ENCODE data around the gene PELI3.
"Not testable (repeated sequence)": the region's sequence is repeated elsewhere in the genome, so short reads cannot be mapped to it uniquely, and the experiment has no call there.

The PELI3 gene

DNA sequence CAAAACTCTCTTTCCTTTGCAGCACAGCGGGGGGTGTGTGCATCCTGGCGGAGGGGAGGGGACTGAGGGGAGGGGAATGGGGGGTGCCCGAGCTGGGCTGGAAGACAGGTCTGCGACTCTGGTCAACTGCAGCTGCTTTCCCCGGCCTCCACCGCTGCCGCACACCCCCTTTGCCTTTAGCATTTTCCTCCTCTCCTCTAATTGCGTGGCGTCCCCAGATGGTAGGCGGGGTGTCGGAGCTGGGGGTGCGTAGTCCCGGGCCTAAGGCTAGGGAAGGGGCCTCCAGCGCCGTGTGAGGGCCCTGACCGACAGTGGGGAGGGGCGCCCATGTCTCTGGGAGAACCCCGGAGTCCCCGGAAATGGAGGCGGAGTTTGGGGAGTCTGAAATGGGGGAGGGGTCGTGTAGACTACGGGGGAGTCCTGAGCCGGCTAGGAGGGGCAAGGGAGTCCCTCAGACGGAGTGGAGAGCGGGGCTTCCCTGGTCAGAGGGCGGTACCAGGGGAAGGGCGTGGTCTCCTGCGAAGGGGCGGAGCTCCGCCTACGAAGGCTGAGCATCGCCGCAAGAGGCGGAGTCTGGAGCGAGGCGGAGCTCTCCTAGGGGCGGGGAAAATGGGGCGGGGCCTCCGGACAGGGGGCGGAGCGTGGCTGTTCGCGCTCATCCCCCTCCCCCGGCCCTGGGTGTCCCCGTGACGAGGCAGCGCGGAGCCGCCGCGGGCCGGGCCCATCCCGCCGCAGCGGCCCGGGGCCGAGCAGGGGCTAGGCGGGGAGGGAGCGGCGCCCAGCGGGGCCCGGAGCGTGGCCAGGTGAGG lies at the start of gene PELI3:
Gene PELI3, plus strand, starts transcription at position 681 of the 809 bp plus-strand sequence. CDS start 1,224 bp downstream, outside the sequence.
- in situ Hi-C loops (cut with HindIII; ENCODE audit: low sequenced_read_pairs) = no loop called here

- in situ Hi-C loops (cut with HindIII; ENCODE audit: low sequenced_read_pairs) = no loop called here
Observed at GRCh38 chr11:66417000-66417399, 49.7 kb upstream of the PELI3 start.

- in situ Hi-C loops (cut with HindIII; ENCODE audit: low sequenced_read_pairs) = no loop called here
Observed at GRCh38 chr11:66418168-66418985, 48.3 kb upstream of the PELI3 start.

DNA sequence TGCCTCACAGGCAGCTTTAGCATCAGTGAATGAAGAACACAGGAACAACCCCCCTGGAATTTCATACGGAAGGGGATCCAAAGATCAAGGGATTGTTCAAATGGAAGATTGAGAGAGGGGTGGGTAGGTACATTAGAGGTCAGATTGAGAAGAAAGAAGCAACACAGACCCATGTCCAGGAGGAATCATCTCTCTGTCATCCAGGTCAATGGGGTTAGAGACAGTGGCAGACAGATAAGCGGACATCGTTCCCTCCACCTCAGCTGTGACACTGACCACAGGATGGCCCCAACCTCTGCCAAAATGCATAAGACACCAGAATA lies 47.8 kb upstream of the PELI3 start:
- in situ Hi-C loops (cut with HindIII; ENCODE audit: low sequenced_read_pairs) = no loop called here

GRCh38 chr11:66419825-66420224 lies 46.9 kb upstream of the PELI3 start:
- in situ Hi-C loops (cut with HindIII; ENCODE audit: low sequenced_read_pairs) = no loop called here

DNA sequence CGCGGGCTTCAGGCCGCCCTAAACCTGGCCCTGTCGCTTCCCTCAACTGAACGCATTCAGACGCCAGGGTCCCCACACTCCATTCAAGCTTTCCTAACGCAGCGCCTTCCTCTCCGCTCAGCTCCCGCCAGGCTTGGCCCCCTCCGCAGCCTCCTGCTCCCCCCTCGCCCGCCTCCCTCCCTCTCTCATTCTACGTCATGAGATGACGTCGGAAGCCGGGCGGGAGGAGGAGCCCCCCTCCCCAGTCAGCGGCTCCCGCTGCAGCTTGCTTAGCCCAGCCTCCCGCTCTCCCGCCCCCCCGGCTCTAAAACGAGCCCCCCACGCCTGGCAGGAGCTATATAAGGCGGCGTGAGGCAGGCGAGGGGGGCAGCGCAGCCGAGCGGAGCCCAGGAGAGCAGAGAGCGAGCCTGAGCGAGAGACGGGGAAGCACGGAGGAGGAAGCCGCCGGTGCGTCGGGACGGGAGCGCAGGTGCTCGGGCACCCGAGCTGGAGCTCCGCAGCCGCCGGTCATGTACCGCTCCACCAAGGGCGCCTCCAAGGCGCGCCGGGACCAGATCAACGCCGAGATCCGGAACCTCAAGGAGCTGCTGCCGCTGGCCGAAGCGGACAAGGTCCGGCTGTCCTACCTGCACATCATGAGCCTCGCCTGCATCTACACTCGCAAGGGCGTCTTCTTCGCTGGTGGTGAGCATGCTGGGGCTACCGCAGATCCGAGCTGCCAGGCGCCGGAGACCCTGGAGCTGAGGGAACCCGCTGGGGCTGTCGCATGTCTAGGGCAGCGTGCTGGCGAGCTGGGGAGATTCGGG lies 45.8 kb upstream of the PELI3 start, which contains the start of gene NPAS4:
Gene NPAS4, plus strand, starts transcription at position 365 of the 806 bp plus-strand sequence. Its CDS starts 145 bp downstream, at position 510.
- in situ Hi-C loops (cut with HindIII; ENCODE audit: low sequenced_read_pairs) = no loop called here

- in situ Hi-C loops (cut with HindIII; ENCODE audit: low sequenced_read_pairs) = no loop called here
Observed at GRCh38 chr11:66421492-66422205, 45.1 kb upstream of the PELI3 start.

- in situ Hi-C loops (cut with HindIII; ENCODE audit: low sequenced_read_pairs) = loop anchor here (5.0 kb wide), 1 partner anchor 54 kb away; the partner anchor contains the start of gene SLC29A2
Observed at GRCh38 chr11:66426314-66426713, 40.4 kb upstream of the PELI3 start.

DNA sequence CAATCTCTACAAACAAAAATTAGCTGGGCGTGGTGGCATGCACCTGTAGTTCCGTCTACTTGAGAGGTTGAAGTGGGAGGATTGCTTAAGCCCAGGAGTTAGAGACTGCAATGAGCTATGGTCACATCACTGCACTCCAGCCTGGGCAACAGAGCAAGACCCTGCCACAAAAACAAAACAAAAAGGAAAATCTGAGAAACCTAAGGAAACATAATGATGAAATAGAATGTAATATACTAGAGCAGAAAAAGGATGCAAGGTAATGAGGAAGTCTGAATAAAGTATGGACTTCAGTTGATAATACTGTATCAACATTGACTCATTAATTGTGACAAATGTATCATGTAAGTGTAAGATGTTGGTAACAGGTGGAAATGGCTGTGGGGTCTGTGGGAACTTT lies 37.8 kb upstream of the PELI3 start:
- in situ Hi-C loops (cut with HindIII; ENCODE audit: low sequenced_read_pairs) = loop anchor here (5.0 kb wide), 1 partner anchor 57 kb away; the partner anchor contains the start of gene SLC29A2

- in situ Hi-C loops (cut with HindIII; ENCODE audit: low sequenced_read_pairs) = loop anchor here (5.0 kb wide), 2 partner anchors 58 to 98 kb away; partner anchors contain the start of gene SLC29A2
Observed at GRCh38 chr11:66429983-66430602, 36.6 kb upstream of the PELI3 start.

DNA sequence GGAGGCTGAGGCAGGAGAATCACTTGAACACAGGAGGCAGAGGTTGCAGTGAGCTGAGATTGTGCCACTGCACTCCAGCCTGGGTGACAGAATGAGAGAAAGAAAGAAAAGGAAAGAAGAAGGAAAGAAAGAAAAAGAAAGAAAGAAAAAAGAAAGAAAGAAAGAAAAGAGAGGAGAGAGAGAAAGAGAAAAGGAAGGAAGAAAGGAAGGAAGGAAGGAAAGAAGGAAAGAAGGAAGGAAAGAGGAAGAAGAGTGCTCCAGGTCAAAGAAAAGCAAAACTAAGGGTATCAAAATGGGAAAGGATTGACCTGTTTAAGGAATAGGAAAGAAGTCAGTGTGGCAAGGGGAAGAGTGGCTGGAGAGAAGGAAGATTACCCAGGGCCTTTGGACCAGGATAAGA lies 35.4 kb upstream of the PELI3 start:
- in situ Hi-C loops (cut with HindIII; ENCODE audit: low sequenced_read_pairs) = loop anchor here (5.0 kb wide), 1 partner anchor 99 kb away; no protein-coding TSS in a partner anchor

DNA sequence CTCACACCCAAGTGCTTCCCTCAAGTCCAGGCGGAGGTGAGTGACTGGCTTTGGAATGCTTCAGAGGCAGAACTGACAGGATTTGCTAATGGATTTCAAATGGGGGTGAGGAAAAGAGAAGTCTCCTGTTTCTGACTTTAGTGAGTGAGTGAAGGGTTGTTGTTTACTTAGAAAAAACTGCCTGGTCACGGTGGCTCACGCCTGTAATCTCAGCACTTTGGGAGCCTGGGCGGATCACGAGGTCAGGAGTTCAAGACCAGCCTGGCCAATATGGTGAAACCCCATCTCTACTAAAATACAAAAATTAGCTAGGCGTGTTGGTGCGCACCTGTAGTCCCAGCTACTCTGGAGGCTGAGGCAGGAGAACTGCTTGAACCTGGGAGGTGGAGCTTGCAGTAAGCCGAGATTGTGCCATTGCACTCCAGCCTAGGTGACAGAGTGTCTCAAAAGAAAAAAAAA lies 34.8 kb upstream of the PELI3 start:
- in situ Hi-C loops (cut with HindIII; ENCODE audit: low sequenced_read_pairs) = loop anchor here (5.0 kb wide), 1 partner anchor 100 kb away; no protein-coding TSS in a partner anchor

DNA sequence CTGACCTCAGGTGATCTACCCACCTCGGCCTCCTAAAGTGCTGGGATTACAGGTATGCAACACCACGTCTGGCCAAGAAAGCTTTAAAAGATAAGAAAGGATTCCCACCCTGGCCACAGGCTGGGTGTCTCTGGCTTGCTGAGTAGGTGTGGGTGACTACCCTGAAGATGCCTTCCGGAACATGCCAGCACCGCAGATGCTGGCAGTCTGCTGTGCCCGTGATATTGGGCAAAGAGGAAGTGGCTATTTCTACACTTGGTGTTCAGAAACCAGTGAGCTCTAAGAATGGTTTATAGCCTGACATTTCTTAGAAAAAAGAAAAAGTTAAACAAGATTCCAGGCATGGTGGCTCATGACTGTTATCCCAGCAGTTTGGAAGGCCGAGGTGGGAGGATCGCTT lies 34.1 kb upstream of the PELI3 start:
- in situ Hi-C loops (cut with HindIII; ENCODE audit: low sequenced_read_pairs) = loop anchor here (5.0 kb wide), 1 partner anchor 100 kb away; no protein-coding TSS in a partner anchor

DNA sequence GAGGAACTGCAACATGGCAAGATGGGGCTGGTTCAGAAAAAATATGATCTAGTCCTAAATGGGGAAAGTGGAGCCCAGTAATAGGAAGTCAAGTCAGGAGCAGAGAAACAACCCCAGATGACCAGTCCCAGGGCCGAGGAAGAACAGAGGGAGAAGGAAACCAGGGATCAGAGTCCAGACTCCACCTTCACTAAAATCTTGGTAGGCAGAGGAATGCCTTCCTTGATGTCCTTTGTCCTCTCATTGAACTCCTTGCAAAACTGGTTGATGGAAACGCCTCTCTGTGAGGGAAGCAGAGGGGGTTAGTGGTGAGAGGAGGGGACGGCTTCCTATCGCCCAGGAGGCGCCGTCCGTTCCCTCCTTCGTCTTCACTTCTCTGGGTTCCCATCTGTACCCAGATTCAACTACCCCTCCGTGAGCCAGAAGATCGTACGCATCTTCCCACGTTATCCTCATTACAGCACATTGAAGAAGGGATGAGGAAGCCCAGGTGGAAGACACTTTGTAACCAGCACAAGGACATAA lies 28.7 kb upstream of the PELI3 start:
- in situ Hi-C loops (cut with HindIII; ENCODE audit: low sequenced_read_pairs) = no loop called here

DNA sequence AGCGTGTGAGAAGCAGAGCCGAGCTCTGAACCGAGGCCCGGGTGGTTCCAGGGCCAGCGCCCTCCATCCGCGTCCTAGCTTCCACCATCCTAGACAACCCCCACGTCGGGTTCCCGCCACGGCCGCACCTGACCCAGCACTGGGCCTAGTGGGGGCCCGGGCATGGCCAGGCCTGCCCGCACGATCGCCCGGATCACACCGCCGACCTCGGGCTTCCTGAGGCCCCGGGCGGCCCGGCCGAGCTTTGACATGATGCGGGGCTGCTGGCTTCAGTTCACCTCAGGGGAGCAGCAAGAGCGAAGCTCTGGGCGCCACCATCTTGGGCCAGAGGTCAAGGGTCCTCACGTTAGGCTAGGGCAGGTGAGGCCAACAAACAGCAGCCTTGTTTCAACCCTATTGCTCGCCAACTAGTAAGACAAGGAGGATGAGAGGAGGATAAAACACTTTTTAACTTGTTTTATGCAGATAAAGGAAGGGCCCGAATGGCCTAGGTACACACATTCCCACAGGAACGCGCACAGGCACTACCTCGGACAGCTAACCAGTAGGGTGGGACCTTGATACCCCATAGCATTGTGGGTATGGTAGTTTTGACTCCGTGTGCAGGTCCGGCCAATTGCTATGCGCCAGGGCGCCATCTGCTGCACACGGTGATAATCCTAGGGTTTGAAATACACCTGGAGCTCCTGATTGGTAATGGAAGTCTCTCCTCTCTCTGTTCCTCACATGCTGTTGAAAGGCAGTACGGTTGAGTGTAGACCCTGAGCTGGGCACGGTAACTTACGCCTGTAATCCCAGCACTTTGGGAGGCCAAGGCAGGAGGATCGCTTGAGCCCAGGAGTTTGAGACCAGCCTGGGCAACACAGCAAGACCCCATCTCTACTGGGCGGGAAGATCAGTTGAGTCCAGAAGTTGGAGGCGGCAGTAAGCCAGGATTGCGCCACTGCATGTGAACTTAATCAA lies 27.9 kb upstream of the PELI3 start, which contains the start of gene MRPL11:
Gene MRPL11, minus strand, starts transcription at position 345 of the 963 bp plus-strand sequence. Its CDS starts 94 bp downstream, at position 251.
- in situ Hi-C loops (cut with HindIII; ENCODE audit: low sequenced_read_pairs) = no loop called here

GRCh38 chr11:66440101-66440939 lies 26.4 kb upstream of the PELI3 start:
- in situ Hi-C loops (cut with HindIII; ENCODE audit: low sequenced_read_pairs) = not testable (repeated sequence)

- in situ Hi-C loops (cut with HindIII; ENCODE audit: low sequenced_read_pairs) = not testable (repeated sequence)
Observed at GRCh38 chr11:66440940-66441282, 25.8 kb upstream of the PELI3 start.

Measured in endothelial cell of hepatic sinusoid (primary cell).